GM19455 (cell line): ENCODE results near the gene KLHL7.
"Not testable (repeated sequence)": the region's sequence is repeated elsewhere in the genome, so short reads cannot be mapped to it uniquely, and the experiment has no call there.

Source experiments
- ATAC-seq: cut with Tn5 transposase; IDR thresholded peaks from one replicate; pipeline ENCODE4 v1.9.1; 2021; ENCODE audit not compliant: unreplicated experiment

KLHL7 gene

GRCh38 chr7:23106823-23107663 lies 1.5 kb downstream of the KLHL7 start:
- no peak for ATAC-seq

DNA sequence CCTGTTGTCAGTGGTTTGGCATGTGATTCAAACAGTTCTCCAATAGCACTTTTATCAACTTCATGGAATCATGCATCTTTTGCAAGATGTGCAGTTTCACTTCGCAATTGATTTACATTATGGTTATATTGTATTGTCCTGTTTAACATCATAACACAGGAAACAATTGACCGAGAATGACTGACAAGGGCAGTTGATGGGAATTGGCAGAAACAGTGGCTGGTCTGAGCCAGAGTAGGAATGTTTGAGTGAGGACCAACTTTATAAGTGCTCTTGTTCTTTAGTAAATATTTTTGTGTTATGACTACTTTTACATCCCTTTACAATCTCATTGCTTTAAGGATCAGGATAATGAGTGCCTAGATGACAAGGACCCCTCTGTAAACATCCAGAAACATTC lies 2.2 kb downstream of the KLHL7 start:
- no peak for ATAC-seq

DNA sequence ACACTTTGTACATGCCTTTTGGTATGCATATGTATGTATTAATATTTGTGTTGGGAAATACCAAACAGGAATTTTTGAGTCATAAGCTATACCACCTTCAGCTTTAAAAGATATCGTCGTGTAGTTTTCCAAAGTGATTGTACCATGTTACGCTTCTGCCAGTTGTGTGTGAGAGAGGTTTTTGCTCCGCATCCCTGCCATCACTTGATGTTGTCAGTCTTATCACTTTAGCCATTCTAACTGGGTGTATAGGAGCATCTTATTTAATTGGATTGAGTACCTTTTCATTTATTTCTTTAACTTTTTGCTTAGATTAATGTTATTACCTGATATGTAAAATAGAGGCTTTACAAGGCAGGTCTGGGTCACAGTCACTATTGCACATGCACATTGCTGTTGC lies 3.4 kb downstream of the KLHL7 start:
- no peak for ATAC-seq

- ATAC-seq = no peak
These were observed 3.9 kb downstream of the KLHL7 start for GRCh38 chr7:23109470-23109869.

GRCh38 chr7:23114896-23115295 lies 9.3 kb downstream of the KLHL7 start:
- ATAC-seq = no peak

DNA sequence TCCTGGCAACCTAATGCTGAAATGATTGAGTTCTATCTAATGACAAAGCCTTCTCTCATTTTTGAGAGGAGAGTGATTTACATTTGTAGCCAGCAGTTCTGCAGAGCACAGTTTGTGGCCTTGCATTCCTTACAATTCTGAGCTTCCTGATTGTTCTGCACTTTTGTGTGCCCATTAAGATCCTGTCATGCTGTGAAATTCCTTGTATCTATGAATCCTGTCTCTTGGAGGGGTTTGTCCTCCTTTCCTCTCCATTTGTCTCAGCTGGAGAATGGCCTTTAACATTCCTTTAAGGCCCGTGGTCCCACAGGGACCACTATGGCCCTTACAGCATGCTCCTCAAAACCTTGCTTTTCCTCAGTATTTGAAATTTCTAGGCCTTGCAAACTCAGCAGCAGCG lies 10.4 kb downstream of the KLHL7 start:
- no peak for ATAC-seq

DNA sequence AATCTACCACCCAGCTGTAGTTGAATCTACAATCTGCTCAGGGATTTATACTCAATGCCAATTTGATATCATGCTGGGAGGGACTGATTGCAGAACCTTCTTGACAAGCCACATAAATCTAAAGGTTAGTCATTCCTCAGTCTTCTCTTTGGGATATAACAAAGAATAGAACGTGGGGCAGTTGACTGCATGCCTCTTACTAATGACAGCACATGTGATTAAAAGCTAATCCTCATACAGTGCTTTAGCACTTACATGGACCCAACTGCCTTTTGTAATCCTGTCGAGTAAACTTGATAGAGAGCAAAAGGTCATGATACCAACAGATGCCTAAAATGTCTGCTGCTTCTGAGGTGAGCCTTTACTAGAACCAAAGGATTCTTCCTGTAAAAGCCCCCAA lies 12.3 kb downstream of the KLHL7 start:
- ATAC-seq = no peak

DNA sequence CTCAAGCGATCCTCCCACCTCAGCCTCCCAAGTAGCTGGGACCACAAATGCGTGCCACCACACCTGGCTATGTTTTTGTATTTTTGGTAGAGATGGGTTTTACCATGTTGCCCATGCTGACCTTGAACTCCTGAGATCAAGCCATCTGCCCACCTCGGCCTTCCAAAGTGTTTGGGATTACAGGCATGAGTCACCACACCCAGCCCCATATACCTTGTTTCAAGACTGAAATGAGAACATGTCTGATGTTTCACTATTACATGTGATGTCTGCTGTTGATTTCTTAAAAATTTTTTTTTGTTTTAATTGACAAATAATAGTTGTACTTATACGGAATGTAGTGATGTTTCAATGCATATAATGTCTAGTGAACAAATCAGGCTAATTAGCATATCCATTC lies 14.5 kb downstream of the KLHL7 start:
- no peak for ATAC-seq

DNA sequence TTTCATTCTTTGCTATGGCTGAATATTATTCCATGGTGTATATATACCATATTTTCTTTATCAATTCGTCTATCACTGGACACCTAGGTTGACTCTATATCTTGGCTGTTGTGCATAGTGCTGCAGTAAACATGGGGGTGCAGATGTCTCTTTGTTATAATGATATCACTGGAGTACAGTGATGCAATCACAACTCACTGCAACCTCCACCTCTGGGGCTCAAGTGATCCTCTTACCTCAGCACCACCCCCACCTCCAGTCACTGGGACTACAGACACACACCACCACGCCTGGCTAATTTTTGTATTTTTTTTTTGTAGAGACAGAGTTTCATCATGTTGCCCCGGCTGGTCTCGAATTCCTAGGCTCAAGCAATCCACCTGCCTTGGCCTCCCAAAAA lies 15.6 kb downstream of the KLHL7 start:
- ATAC-seq = no peak

DNA sequence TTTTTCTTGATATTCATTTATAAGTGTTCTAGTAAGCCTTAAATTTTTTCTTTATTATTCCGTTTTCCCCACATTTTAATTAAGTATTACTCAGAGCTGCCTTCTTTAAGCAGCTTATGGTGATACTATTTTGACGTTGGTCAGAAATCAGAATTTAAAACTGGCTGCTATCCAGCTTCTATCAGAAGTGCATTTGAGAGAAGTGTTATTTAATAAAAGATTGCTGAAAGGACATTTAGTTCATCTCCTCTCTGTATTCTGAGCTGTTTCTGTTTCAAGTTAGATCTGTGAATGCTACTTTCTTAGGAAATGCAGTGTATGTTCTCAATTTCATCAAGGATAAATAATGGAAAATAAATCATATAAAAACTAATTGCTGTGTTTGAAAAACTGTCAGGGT lies 17.4 kb downstream of the KLHL7 start:
- no peak for ATAC-seq

DNA sequence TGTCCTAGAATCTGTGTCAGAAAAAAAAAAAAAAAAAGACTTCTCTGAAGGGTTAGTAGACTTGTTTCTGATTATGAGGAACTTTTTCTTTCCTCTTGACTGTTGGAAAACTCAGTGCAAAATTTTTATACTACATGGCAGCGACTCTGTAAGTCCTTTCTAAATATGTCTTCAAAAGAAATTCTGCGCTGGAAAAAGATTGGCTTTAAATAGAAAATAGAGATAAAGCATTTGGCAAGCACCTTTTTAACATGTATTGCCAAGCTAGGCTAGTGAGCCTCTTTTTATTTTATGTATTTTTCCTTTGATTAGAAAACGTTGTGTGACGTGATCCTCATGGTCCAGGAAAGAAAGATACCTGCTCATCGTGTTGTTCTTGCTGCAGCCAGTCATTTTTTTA lies 17.9 kb downstream of the KLHL7 start:
- ATAC-seq = no peak

DNA sequence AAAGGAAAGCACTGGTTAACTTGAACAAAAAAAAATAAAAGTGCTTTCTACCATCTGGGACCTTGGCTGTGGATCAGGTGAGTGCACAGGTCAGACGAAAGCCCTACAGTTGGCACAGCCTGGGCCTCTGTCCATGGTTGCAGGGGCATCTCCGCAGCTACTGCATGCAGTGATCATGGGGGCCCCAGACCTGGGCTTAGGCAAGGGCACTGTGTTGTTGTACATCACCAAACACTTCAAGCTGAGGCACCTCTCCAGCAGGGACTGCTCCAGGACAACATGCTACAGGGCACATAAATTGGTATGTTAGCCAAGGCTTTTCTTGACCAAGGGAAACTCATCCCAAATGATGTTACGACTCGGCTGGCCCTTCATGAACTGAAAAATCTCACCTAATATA lies 23.5 kb downstream of the KLHL7 start:
- no peak for ATAC-seq

DNA sequence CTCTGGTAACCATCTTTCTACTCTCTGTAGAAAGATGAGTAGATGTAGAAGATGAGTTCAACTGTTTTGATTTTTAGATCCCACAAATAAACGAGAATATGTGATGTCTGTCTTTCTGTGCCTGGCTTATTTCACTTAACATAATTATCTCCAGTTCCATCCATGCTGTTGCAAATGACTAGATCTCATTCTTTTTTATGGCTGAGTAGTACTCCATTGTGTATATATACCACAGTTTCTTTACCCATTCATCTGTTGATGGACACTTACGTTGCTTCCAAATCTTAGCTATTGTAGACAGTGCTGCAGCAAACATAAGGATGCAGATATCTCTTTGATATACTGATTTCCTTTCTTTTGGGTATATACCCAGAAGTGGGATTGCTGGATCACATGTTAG lies 26.2 kb downstream of the KLHL7 start:
- ATAC-seq = not testable (repeated sequence)

- no peak for ATAC-seq
These were observed 28.2 kb downstream of the KLHL7 start for GRCh38 chr7:23133797-23134196.

GRCh38 chr7:23135755-23136154 lies 30.2 kb downstream of the KLHL7 start:
- ATAC-seq = no peak

GRCh38 chr7:23136216-23136615 lies 30.6 kb downstream of the KLHL7 start:
- ATAC-seq = no peak

DNA sequence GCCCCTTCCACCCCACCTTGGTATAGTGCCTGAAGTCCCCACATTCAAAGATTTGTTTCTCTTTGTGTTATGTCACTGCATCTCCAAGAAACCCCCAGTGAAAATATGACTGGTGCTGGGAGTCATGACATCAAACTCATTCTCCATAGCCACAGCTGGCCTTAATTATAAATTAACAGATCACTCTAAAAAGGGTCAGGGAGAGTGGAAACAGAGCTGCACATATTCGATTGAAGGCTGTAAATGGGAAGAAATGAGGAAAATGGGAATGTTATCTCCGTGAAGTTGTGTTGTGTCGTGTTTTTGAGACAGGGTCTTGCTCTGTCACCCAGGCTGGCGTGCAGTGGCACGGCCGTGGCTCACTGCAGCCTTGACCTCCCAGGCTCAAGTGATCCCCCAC lies 52.1 kb downstream of the KLHL7 start:
- ATAC-seq = no peak

DNA sequence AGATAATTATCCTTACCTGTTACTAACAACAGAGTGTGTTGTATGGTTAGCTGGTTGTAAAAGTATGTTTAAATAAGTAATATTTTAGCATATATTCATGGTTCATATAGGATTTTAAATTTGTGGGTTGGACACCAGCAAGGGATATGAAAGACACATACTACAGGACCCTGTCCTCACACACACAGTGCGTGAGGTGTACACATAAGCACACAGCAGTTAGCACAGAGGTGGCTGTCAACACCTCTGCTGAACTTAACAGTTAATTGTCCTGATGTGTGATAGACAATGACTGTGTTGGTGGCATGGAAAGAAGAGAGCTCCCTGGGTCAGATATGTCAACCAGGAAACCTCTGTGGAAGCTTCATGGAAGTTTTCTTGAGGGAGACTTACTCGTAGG lies 53.0 kb downstream of the KLHL7 start:
- ATAC-seq = no peak

DNA sequence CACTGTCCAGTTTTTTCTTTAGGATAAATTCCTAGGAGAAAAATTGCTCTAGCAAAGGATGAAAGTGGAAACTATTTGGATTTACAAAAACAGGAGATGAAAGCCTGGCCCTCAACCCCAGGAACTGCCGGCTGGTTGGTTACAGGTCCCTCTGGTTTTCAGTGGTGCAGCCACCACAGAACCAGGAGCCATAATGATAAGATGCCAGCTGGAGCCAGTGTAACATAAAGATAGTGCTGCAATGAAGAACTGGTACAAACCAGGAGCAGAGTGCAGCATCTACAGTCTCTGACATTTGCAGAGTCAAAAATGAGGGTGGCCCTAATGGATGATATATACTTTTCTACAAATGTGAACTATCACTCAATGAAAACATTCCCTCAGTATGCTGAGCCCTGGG lies 55.9 kb downstream of the KLHL7 start:
- ATAC-seq = no peak

DNA sequence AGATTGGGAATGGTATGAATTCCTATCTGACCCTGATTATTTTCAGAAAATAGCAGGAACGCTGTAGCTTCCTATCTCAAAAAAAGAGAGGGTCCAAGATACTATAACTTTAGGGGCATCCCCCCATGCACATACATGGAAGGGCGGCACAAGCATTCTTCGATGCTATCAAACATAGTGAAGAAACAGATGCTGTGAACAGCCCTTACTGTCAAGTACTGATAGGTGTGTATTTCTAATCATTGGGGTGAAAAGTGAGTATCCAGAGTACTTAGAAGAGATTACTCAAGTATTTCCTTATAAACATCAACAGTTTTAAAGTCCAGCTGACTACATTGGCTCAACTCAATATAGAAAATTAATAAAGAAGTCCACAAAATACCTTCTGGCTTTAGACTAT lies 59.3 kb downstream of the KLHL7 start:
- no peak for ATAC-seq

DNA sequence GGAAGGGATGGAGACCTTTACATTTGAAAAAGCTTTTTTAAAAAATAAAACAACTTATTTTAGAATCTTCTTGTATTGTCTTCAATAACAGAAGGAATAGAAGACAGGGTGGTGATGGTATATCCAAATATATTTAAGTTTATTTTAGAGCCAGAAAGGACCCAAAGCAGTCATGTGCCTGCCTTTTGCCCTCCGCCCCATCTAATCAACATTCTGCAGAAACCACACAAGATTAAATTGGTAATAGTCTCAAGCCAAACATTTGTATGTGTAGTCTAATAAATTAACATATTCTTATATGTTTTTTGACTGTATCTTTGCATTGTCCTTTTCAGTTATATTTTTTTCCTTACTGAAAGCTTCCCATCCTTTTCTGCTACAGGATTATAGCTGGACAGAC lies 59.7 kb downstream of the KLHL7 start:
- no peak for ATAC-seq

GRCh38 chr7:23167691-23168090 lies 62.1 kb downstream of the KLHL7 start:
- no peak for ATAC-seq
